GM10266 (cell line): ENCODE data around the gene ERFE.

Experiments
- DNase-seq: peaks from one replicate; pipeline ENCODE4 v3.0.0; 2012; ENCODE audit errors: extremely low spot score
- TF ChIP-seq, protein P1 (sequence below): IDR thresholded peaks from 2 replicates; pipeline ENCODE4 v1.5.1; 2012; ENCODE audit warnings: mild to moderate bottlenecking, low read depth; ENCODE audit not compliant: control insufficient read depth, insufficient read depth; ENCODE audit errors: missing control alignments

ERFE gene

DNA sequence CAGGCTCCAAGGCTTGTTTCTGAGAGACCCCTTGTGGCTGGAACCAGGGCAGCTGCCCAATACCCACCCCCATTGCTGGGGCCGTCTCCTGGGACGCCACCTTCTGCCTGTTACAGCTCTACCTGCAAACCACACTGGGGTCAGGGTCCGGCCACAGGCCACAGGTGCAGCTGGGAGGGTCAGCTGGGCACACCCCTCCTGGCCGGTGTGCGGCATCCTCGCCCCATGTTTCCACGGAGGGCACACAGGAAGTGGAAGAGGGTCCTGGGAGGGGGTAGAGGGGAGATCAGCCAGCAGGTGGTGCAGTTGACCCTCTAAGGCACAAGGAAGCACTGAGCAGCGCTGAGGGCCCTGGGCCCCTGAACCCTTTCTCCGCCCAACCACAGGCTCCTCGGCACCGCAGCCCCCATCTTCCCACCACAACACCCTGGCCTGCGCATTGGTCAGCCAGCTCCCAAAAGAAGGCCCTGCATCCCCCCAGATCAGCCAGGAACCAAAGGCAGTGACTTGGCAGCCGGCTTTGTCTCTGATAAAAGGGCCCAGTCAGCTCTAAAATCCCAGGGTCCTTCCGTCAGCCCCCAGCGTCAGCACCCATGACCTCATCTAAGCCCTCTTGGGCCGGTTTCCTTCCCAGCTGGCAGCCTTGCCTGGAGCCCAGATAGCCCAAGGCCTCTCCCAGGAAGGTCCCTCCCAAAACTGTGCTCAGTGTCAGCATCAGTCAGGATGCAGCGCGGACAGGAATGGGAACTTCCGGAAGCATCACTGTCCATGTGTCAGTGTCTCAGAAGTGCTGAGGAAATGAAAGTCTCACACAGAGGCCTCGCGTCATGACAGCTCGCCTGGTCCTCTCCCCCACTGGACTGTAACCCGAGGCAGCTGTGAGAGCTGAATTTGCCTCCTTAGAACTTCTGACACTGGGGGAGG is 1.7 kb downstream of the ERFE start:
- TF ChIP-seq, protein P1, sequence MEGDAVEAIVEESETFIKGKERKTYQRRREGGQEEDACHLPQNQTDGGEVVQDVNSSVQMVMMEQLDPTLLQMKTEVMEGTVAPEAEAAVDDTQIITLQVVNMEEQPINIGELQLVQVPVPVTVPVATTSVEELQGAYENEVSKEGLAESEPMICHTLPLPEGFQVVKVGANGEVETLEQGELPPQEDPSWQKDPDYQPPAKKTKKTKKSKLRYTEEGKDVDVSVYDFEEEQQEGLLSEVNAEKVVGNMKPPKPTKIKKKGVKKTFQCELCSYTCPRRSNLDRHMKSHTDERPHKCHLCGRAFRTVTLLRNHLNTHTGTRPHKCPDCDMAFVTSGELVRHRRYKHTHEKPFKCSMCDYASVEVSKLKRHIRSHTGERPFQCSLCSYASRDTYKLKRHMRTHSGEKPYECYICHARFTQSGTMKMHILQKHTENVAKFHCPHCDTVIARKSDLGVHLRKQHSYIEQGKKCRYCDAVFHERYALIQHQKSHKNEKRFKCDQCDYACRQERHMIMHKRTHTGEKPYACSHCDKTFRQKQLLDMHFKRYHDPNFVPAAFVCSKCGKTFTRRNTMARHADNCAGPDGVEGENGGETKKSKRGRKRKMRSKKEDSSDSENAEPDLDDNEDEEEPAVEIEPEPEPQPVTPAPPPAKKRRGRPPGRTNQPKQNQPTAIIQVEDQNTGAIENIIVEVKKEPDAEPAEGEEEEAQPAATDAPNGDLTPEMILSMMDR = peak; percentile 27
- DNase-seq = no peak

DNA sequence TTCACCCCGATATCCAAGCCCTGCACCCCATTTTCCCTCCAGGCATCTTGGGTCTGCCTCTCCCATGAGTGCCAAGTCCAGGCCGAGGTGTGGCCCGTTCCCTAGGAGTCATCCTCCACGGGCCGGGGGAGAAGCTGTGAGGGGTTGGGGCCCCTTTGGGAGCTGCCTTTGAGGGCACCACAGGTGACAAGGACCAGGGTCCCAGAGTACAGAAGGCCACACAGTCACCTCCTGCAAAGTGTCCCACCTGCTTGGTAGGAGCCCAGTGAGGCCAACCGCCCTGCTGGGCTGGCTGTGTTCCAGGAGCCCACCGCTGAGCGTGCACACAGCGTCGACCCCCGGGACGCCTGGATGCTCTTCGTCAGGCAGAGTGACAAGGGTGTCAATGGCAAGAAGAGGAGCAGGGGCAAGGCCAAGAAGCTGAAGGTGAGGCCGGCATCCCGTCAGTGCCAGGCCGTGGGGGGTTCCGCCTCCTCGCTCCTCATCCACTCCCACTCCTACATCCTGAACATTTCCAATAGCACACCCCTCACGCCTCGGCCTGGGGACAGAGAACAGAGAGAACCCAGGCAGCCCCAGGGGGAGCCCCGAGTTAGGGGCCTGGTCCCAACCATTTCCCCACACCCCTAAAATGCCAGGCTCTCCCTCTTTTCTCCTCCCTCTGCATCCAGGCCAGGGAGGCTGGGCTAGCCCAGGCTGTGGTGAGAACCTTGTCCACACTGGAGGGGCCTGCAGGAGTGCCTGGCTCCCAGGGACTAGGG is 2.7 kb downstream of the ERFE start:
- TF ChIP-seq, protein P1 = no peak
- no peak for DNase-seq

DNA sequence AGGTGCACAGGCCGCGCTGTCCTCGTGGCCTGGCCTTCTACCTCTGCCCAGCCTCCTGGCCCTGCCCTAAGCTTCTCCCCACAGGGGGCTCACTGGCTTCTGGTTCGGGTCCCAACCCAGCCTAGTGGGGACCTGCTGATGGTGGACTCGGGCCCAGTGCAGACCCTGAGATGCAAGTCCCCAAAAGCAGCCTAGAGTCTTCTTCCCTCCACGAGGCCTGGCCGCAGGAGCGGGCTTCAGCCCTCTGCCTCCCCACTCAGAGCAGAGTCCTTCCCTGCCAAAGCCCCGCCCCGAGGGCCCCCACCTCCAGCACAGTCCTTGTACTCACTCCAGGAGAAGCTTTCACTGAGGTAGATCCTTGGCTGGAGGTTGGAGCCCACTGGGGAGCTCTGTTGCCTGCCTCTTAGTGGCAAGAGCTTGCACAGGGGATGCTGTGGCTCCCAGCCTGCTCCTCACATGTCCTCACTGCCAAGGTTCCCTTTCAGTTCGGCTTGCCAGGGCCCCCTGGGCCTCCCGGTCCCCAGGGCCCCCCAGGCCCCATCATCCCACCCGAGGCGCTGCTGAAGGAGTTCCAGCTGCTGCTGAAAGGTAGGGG is 3.6 kb downstream of the ERFE start:
- TF ChIP-seq, protein P1 = no peak
- DNase-seq = no peak

DNA sequence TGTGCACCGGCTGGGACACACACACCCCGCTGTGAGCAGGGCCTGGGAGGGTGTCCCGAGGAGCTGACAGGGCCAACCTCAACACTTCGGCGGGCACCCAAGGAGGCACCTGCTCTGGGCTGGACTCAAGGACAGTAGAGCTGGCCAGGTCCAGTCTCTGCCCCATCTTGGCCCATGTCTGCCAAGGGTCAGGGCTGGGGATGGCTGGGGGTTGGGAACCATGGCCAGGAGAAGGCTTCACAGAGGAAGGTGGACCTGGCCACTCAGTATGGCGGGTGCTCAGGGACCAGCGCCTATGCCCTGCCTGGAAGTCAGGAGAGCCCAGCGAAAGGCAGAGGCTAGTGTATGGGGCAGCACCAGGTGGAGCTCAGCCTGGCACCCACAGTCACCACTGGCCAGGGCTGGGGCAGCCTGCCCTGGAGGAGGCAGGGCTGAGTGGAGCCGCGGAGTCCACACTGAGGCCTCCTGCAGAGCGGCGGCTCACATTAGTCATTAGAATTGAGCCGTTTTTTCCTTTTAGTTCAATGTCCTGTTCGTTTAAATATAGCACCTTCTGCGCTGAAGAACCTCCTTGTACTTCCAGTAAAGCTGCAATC is 4.2 kb downstream of the ERFE start:
- TF ChIP-seq, protein P1 = no peak
- peak; percentile 22 for DNase-seq

DNA sequence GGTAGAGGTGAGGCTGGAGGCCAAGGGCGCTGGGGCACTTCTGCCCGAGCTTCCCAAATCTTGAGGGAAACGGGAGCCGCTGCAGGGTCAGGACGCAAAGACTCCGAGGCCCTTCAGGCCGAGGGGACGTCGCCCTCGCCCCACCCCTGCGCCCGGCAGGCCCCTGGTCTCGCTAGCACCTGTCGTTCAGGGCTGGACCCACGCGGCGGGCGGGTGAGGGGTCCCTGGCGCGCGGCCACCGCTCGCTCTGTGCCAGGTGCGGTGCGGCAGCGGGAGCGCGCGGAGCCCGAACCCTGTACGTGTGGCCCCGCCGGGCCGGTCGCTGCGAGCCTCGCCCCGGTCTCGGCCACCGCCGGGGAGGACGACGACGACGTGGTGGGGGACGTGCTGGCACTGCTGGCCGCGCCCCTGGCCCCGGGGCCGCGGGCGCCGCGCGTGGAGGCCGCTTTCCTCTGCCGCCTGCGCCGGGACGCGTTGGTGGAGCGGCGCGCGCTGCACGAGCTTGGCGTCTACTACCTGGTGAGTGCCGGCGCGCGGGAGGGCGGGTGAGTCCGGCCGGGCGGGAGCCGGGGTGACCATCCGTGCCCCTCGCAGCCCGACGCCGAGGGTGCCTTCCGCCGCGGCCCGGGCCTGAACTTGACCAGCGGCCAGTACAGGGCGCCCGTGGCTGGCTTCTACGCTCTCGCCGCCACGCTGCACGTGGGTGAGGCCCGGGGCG is 4.9 kb downstream of the ERFE start:
- TF ChIP-seq, protein P1 = no peak
- peak; percentile 31 for DNase-seq

DNA sequence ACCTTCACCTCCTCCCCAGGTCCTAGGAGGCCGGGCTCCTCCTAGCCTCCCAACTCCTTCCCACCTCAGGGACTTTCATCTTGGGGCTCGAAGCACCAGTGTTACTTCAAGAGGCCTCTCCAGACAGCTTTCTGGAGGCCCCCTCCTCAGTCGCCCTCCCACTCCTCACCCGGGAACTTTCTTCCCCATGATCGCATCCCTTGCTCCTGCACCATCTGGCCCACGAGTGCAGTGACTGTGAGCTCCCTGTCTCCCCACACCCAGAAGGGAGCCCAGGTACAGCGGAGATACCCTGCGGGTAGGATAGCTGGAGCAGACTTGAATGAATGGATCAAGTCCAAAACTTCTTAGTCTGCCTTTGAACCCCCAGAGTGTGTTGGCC is 6.1 kb downstream of the ERFE start:
- TF ChIP-seq, protein P1 = no peak

More for the DNA sequence above, 6.1 kb downstream of the ERFE start:
- DNase-seq = no peak
